GM12874 (cell line): Measurements from ENCODE around the gene MYH11.

Experiments
- TF ChIP-seq, protein P1 (sequence below): IDR thresholded peaks from 2 replicates; pipeline ENCODE4 v1.5.1; 2011; ENCODE audit warnings: low read depth, mild to moderate bottlenecking, control low read depth, low read length, moderate library complexity; ENCODE audit not compliant: insufficient read depth

MYH11 gene

DNA sequence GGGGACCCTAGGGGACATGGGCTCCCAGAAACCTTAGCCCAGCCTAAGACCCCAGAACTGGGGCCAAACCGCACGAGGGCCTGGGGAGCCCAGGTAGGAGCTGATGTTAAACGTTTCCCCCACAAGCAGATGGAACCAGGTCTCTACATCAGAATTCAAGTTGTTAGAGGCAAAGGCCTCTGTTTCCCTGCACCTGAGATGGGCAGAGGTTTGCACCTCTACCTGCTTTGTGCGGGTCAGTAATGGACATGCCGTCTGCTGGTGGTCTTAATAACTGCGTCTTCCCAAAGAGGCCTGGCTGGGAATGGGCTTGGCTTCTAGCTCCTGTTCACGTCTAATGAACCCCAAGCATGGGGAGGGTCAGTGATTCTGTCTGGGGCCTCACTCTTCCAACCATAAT is 127.7 kb downstream of the MYH11 start:
- TF ChIP-seq, protein P1, sequence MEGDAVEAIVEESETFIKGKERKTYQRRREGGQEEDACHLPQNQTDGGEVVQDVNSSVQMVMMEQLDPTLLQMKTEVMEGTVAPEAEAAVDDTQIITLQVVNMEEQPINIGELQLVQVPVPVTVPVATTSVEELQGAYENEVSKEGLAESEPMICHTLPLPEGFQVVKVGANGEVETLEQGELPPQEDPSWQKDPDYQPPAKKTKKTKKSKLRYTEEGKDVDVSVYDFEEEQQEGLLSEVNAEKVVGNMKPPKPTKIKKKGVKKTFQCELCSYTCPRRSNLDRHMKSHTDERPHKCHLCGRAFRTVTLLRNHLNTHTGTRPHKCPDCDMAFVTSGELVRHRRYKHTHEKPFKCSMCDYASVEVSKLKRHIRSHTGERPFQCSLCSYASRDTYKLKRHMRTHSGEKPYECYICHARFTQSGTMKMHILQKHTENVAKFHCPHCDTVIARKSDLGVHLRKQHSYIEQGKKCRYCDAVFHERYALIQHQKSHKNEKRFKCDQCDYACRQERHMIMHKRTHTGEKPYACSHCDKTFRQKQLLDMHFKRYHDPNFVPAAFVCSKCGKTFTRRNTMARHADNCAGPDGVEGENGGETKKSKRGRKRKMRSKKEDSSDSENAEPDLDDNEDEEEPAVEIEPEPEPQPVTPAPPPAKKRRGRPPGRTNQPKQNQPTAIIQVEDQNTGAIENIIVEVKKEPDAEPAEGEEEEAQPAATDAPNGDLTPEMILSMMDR = no peak

DNA sequence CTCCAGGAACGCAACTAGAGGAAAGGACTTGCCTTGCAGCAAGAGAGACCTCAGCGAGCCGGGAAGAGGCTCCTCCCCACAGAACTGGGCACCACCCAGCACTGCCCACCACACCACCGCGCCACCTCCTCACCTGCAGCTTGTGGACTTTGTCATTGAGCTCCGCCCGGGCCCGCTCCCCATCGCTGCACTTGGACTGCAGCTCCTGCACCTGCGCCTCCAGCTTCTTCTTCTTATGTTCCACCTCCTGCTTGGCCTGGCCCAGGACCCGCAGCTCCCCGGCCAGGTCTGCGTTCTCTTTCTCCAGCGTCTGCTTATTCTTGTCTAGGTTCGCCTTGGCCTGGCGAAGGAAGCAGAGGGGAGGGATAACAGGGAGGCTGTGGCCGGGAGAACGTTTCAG is 130.1 kb downstream of the MYH11 start:
- TF ChIP-seq, protein P1 = no peak

DNA sequence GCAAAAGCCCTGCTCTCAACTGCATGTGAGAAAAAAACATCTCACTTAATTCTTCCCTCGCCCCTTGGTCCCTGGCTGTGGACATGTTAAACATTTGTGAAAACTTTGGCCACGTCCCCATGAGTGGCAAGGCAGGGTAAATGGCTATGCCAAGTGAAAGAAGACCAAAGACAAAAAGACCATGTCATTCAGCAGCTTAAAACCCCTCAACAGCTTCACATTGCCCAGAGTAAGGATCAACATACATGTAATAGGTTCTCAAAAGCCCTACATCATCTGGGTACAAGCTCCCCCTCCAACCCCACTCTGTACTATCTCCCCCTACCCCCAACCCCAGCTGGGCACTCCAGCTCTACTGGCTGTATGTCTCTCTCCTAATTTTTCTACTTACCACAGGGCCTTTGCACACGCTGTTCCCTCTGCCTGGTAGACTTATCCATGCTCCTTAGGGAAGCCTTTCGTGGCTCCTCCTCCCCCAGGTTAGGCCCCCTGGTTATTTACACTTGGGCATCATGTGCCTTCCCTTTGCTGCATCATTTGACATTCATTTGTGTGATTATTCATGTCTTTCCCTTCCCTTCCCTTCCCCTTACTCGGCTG is 131.1 kb downstream of the MYH11 start:
- TF ChIP-seq, protein P1 = no peak

DNA sequence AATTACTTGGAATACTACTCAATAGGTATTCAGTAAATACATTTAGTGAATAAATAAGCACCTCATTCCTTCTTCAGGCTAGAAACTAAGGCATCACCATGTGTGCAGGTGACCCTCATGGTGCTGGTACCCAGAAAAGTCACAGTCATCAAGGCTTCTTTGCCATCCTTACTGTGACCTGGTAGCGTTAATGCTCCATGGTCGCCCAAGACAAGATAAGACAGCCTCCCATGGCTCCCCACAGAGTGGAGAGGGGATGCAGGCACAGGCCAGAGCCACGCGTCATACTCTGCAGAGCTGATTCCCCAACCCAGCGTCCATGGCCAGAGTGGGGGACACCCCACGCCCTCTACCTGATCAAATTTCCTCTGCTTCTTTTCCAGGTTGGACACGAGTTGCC is 133.0 kb downstream of the MYH11 start:
- TF ChIP-seq, protein P1 = no peak

DNA sequence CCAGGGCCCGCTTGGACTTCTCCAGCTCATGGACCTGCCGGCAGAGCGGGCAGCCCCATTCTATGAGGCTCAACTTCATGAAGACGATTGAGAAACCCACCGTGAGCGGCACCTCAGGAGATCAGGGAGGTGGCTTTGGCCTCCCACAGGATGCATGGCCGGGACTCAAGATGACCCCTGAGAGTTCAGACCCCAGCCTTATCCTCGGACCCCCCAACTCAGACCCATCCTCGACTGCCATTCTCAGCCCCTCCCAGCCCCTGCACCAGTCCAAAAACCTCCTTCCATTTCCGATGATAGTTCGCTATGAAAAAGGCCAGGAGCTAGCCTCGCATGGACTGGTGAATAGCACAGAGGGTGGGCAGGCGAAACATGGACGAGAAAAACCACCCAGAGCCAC is 135.8 kb downstream of the MYH11 start:
- TF ChIP-seq, protein P1 = no peak

DNA sequence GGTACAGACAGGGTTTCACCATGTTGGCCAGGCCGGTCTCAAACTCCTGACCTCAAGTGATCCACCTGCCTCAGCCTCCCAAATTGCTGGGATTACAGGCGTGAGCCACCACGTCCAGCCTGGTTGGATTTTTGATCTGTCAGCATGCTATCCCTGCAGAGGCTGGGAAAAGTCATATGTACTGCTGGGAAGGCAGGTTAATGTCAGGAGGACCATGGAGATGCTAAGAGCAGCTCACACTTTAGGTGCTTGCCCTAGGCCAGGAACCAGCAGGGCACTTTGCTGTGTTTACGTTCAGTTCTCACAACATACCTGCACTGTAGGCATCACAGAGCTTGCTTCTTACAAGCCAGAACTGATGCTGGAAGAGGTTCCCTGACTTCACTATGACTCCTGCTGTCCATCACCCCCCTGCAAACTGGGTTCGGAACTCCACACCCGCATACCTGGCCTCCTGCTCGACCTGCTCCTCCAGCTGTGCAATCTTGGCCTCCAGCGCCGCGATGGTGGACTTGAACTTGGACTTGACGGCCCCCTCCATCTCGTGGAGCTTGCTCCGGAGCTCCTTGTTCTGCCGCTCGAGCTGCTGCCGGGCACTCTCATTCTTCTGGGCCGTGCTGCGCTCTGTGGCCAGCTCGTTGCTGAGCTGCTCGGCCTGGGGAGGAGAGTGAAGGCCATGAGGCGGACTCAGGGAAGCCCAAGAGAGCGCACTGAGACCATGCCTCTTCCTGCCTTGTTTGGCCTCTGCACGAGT is 140.0 kb downstream of the MYH11 start:
- TF ChIP-seq, protein P1 = no peak

DNA sequence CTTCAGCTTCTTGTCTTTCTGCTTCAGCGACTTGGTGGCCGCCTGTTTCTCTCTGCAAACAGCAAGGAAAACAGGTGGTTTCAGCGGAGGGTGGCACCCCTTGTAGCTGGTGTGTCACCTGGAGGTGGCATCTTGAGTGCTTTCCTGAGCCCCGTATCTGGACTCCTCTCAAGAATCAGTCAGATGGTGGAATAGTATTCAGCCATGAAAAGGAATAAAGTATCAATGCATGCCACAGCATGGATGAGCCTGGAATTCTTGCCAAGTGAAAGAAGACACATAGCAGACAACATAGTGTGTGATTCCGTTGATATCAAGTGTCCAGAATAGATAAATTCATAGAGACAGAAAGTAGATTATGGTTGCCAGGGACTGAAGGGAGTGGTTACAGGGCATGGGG is 141.6 kb downstream of the MYH11 start:
- TF ChIP-seq, protein P1 = no peak
